Measurements from ENCODE around the gene TMEM272. TPM values are rescaled to one million over a fixed set of nuclear protein-coding genes. Genes with fewer than 3 reads are reported as not detected.
A peak's percentile ranks its signal among the peaks of the same experiment; 100 is the strongest.

The TMEM272 gene
- total RNA-seq, 2 donors from 2014 or later, result not detected

DNA sequence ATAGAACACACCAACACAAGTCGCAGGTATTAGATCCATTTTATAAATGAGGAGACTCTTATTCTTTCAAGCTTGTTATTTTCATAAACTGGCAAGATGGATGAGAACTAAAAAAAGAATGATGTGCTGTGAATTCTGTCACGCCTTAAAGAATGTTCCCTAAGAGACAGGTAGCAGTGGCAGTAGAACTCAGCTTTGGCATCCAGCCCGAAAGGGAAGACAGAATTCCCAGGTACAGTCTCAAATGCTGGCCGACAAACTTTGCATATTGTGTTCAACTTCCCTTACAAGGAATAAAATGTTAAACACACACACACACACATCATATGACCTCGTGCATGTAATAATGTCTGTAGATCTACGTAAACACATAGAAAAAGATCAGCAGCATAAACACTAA is 3.2 kb downstream of the TMEM272 start:
- no peaks in the 10 kb centered on the region for H3K9me3 Mint-ChIP-seq
- no peak for DNase-seq (ENCODE audit: low spot score)
- H3K4me3 Mint-ChIP-seq, result no peak overlapping the region
- ATAC-seq, result no peak
- H3K36me3 Mint-ChIP-seq, result no peaks in the 10 kb centered on the region
- no peak overlapping the region for H3K27ac Mint-ChIP-seq
- peaks cover 12 to 26% of the 10 kb centered on the region in 2 donors for H3K27me3 Mint-ChIP-seq
- peaks cover 6% of the 10 kb centered on the region in 2 donors for H3K4me1 Mint-ChIP-seq (ENCODE audit: low read depth in 2 of 2)

DNA sequence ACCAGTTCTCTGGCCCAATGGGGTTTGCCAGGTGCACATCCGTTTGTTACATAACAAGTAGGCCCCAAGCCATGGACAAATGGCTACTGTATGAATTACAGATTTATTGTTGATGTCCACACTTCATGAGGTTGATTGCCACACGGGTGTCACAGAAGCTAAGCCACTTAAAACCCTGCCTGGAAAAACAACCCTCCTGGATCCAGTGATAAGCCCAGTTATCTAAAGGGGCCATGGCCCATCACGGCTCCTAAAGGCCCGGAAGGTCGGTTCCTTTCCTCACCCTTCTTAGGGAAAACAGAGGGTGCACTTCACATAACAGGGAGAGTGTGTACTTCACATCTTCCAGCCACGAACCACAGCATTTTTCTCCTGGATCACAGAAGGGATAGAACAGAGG is 4.1 kb downstream of the TMEM272 start:
- ATAC-seq (no peak), DNase-seq (ENCODE audit: low spot score) (no peak)
- no peak overlapping the region for H3K27ac Mint-ChIP-seq
- H3K27me3 Mint-ChIP-seq, result peaks cover 12 to 26% of the 10 kb centered on the region in 2 donors
- H3K4me3 Mint-ChIP-seq, result no peak overlapping the region
- peaks cover 6% of the 10 kb centered on the region in 2 donors for H3K4me1 Mint-ChIP-seq (ENCODE audit: low read depth in 2 of 2)
- no peaks in the 10 kb centered on the region for H3K36me3 Mint-ChIP-seq
- H3K9me3 Mint-ChIP-seq, result no peaks in the 10 kb centered on the region

DNA sequence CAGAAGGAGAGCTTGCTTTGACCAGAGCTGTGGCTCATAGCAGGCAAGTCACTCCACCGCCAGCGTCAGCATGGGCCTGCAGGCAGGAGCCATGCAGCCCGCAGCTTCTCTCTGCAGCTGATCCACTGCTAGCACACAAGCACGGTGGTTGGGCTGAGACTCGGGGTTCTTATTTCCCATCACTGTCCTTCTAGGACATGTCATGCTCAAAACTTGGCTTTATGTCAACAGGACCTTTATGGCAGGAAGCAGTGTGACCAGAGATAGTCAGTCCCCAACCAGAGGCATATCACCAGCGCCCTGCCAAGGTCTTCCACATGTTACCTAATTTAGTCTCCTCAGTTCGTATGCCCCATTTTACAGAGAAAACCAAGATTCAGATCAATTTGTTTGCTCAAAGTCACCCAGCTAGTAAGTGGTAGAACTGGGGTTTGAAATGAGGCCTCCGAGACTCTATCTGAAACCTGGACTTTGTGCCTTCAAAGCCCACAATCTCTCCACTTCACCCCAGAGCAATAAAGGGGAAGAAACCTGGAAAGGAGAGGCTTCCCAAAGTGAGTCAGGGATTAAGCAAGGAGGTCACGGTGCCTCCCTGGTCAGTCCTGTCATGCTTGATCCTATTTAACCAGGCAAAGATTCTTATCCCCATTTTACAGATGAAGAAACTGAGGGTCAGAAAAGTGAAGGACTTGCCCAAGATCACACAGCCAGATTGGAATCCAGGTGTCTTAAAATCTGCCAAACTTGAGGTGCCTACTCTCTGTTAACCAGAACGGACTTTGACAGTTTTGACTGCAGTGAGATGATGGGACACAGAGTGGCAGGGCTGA is 5.1 kb downstream of the TMEM272 start:
- ATAC-seq (no peak), DNase-seq (ENCODE audit: low spot score) (no peak)
- no peaks in the 10 kb centered on the region for H3K9me3 Mint-ChIP-seq
- no peak overlapping the region for H3K27ac Mint-ChIP-seq
- H3K4me1 Mint-ChIP-seq (ENCODE audit: low read depth in 2 of 2), result peaks cover under 1 to 3% of the 10 kb centered on the region in 2 donors
- no peak overlapping the region for H3K4me3 Mint-ChIP-seq
- H3K36me3 Mint-ChIP-seq, result no peaks in the 10 kb centered on the region
- H3K27me3 Mint-ChIP-seq, result peaks cover 10 to 21% of the 10 kb centered on the region in 2 donors

DNA sequence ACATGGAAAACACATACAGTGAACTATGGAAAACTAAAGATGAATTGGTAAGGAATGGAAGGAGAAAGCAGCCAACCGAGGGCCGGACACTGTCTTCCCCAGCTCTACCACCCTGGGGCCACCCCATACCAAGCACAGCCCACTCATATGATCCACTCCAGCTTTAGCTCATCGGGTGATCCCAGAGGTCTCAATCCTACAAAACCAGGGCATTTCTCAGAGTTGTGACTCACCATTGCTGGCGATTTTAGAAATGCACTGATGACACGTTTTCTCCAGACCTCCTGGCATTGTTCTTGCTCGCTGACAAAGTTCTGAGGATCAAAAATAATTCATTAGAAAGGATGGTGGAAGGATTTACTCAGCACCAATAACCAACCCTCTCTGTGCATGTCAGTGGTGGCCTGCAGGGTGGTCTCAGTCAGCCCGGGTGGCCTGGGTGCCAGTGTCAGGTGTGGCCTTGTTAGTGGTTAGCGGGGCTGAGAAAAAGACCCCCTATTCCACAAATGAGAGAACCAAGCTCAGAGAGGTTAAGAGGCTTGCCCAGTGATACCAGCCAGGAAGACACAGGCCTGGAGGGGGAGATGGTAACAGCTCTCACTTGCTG is 6.6 kb downstream of the TMEM272 start:
- H3K4me3 Mint-ChIP-seq, result no peak overlapping the region
- no peak overlapping the region for H3K27ac Mint-ChIP-seq
- H3K36me3 Mint-ChIP-seq, result no peaks in the 10 kb centered on the region
- DNase-seq (ENCODE audit: low spot score) (no peak), ATAC-seq (no peak)
- H3K9me3 Mint-ChIP-seq, result no peaks in the 10 kb centered on the region
- H3K27me3 Mint-ChIP-seq, result peaks cover 2 to 15% of the 10 kb centered on the region in 2 donors
- H3K4me1 Mint-ChIP-seq (ENCODE audit: low read depth in 2 of 2), result no peaks in the 10 kb centered on the region

DNA sequence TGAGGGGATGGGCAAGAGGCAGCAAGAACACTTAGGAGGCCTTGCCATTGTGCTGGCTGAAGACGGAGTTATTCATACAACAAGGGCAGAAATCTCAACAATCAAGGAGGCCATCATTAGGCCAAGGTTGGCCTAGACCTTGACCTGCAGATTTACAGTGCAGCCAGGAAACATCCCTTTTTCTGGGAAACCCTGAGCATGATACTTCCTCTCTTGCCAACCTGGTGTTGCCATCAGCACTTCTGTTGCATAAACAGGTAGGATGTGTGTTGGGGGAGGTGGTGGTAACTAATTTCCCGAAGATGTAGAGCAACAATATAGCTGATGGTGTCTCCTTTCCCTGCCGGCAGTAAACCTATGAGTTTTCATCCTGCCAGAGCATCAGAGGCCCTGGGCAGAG is 8.0 kb downstream of the TMEM272 start:
- H3K4me1 Mint-ChIP-seq (ENCODE audit: low read depth in 2 of 2), result peaks cover 5 to 8% of the 10 kb centered on the region in 2 donors
- H3K27ac Mint-ChIP-seq, result no peak overlapping the region
- H3K27me3 Mint-ChIP-seq, result peaks cover 6 to 21% of the 10 kb centered on the region in 2 donors
- no peaks in the 10 kb centered on the region for H3K9me3 Mint-ChIP-seq
- ATAC-seq, result no peak
- no peaks in the 10 kb centered on the region for H3K36me3 Mint-ChIP-seq
- H3K4me3 Mint-ChIP-seq, result no peak overlapping the region
- no peak for DNase-seq (ENCODE audit: low spot score)

DNA sequence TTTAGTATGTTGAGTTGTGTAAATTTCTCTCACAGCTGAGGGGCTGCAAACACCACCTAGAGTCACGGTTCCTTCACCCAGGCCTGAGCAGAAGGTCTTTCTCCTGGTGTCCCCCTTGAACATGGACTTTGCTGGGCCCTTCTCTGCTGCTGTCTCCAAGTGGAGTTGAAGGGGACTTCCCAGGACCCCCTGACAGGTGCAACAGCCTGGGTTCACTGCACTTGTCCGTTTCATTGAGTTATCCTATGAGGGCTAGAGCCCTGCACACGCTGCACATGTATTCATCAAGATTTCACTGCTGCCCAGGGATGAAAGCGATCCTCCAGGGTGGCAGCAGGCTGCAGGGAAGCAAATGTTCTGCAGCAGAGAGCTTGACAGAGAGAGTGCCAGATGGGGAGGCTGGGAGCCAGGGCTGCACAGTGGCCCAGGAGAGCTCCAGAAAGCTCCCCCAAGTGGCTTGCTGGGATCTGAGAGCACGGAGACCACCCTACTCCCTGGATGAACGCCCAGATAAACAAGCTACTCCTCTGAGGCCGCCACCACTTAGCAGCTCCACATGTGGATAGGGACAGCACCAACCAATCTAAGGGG is 10.3 kb downstream of the TMEM272 start:
- DNase-seq (ENCODE audit: low spot score) (no peak), ATAC-seq (no peak)
- Mint-ChIP-seq H3K4me3 (no peak overlapping the region), H3K9me3 (no peaks in the 10 kb centered on the region), H3K27ac (no peak overlapping the region), H3K36me3 (no peaks in the 10 kb centered on the region), H3K27me3 (peaks cover 6 to 8% of the 10 kb centered on the region in 2 donors), H3K4me1 (ENCODE audit: low read depth in 2 of 2) (peaks cover 5 to 8% of the 10 kb centered on the region in 2 donors)

DNA sequence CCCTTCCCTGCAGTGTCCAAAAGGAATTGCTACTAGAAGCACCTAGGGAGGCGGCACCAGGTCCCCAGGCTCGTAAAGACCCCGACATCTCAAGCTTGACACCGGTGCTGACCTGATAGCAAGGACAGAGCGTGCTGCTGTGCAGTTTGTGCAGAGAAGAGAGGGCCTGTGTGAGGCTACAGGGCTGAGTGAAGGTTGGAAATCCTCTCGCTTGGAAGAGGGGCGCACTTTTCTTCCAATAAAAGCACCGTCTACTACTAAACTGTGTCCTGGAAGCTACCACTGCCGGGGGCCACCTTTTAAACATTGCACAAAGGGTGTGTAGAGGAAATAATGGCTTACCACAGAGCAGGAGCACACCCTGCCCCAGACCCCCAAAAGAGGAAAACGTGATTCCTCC is 11.0 kb downstream of the TMEM272 start:
- Mint-ChIP-seq H3K4me1 (ENCODE audit: low read depth in 2 of 2) (peaks cover 5 to 8% of the 10 kb centered on the region in 2 donors), H3K27ac (no peak overlapping the region), H3K4me3 (no peak overlapping the region), H3K27me3 (peaks cover 6 to 8% of the 10 kb centered on the region in 2 donors), H3K9me3 (no peaks in the 10 kb centered on the region), H3K36me3 (no peaks in the 10 kb centered on the region)
- ATAC-seq (no peak), DNase-seq (ENCODE audit: low spot score) (no peak)

DNA sequence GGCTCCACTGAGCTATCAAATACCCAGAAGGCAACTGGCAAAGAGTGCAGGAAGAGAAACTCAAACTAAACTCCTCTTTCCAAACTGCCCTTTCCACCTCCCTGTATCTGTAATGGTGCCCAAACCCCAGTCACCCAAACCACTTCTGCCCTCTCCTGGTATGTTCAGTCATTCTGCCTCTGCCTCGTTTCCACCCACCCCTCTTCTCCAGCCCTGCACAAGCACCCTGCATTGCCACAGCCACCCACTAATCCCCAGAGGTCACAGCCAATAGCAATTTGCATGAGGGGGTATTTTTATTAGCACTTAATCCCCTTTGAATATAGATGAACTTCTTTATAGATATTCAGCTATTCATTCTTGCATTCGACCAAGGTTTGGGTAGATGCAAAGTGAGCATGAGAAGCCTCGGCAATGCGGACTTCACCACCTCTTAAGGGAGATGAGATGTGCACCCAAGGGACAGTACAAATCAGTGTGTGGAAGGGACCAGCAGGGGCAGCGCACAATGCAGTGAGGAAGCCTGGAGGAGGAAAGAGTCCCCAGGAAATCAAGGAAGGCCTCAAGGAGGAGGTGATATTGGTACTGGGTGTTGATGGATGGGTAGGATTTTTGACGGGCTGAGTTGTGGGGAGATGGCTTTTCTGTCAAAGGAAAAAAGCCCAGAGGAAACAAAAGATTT is 12.4 kb downstream of the TMEM272 start:
- DNase-seq (ENCODE audit: low spot score), result no peak
- Mint-ChIP-seq H3K4me1 (ENCODE audit: low read depth in 2 of 2) (peaks cover 8 to 12% of the 10 kb centered on the region in 2 donors), H3K9me3 (no peaks in the 10 kb centered on the region), H3K27ac (peak overlapping the region in 1 of 2 donors; percentile 8), H3K36me3 (no peaks in the 10 kb centered on the region), H3K4me3 (no peak overlapping the region), H3K27me3 (peaks cover 8% of the 10 kb centered on the region in 2 donors)
- ATAC-seq, result peak; percentile 69 to 80

DNA sequence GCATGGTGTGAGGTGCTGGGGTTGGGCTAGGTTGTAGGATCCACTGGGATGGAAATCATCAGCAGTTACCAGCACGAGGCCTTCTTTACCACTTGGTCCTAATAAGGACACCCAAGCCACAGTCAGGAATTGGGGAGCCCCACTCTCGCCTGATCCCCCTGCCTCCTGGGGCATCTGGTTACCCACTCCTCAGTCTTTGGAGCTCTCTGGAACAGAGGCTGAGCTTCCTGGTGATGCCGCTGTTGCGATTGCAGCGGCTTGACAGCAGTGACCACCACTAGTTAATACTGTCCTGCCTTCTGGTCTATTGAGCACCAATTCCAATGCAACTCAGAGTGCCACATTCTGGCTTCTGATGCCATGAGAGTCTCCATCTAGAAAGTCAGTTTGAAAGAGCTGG is 13.5 kb downstream of the TMEM272 start:
- H3K9me3 Mint-ChIP-seq, result no peaks in the 10 kb centered on the region
- H3K27me3 Mint-ChIP-seq, result peaks cover 8% of the 10 kb centered on the region in 2 donors
- DNase-seq (ENCODE audit: low spot score), result no peak
- H3K4me1 Mint-ChIP-seq (ENCODE audit: low read depth in 2 of 2), result peaks cover 19 to 23% of the 10 kb centered on the region in 2 donors
- no peaks in the 10 kb centered on the region for H3K36me3 Mint-ChIP-seq
- no peak overlapping the region for H3K4me3 Mint-ChIP-seq
- peak overlapping the region in 1 of 2 donors; percentile 8 for H3K27ac Mint-ChIP-seq
- ATAC-seq, result no peak

DNA sequence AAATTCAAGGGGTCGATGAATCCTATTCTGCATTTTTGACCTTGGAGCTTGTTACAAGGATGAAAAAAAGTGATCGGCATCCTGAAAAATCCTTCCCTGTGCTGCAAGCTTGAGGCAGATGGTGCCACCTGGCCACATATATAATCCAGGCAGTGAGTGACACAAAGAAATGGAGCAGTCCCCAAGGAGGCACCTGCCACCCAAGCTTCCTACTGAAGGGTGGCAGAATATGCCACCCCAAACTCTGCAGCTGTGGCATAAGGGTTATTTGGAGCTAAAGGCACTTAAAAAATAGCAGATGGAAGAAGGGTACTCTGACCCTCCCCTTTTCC is 15.4 kb downstream of the TMEM272 start:
- DNase-seq (ENCODE audit: low spot score), result no peak
- ATAC-seq, result no peak
- H3K9me3 Mint-ChIP-seq, result no peaks in the 10 kb centered on the region
- H3K36me3 Mint-ChIP-seq, result no peaks in the 10 kb centered on the region
- peak overlapping the region in 1 of 2 donors; percentile 28 for H3K27ac Mint-ChIP-seq
- peaks cover 34 to 39% of the 10 kb centered on the region in 2 donors for H3K4me1 Mint-ChIP-seq (ENCODE audit: low read depth in 2 of 2)
- H3K27me3 Mint-ChIP-seq, result peaks cover 8% of the 10 kb centered on the region in 2 donors
- H3K4me3 Mint-ChIP-seq, result no peak overlapping the region

DNA sequence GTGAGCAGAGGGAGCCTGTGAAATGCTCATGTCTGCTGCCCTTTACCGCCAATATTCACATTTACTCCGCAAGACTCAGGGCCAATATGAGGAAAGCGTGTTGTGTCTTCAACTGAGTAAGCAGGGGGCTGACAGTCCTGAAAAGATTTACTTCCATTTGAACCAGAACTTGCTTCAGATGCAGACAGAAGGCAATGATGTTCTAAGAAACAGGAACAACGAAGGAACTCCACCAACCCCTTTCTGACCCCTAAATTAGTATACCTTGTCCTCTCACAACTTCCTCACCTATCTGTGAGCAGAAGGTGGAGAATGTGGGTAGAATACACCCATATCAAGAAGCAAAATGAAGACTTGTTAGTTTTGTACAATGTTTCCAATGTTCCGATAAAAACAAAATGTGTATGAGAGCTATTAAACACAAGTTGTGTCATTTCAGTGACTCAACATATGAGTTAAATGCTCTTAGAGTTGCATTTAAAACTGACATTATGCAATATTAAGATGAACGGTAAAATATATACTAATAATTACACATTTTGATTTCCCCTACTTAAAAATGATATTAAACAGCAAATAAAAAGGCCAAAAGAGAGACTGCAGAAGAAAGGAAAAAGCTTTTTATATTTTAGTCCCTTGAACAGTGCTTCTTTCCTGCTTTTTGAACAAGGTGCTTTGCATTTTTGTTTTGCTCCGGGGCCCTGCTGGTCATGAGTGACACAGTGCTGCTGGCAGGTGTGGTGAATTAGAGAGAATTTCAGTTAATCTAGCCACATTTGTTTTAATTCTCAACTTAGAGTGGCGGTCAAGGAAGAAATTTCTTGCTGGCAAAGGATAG is 16.0 kb downstream of the TMEM272 start:
- H3K36me3 Mint-ChIP-seq, result no peaks in the 10 kb centered on the region
- no peak overlapping the region for H3K4me3 Mint-ChIP-seq
- no peak for ATAC-seq
- H3K27me3 Mint-ChIP-seq, result peaks cover 8% of the 10 kb centered on the region in 2 donors
- no peaks in the 10 kb centered on the region for H3K9me3 Mint-ChIP-seq
- no peak overlapping the region for H3K27ac Mint-ChIP-seq
- H3K4me1 Mint-ChIP-seq (ENCODE audit: low read depth in 2 of 2), result peaks cover 40 to 44% of the 10 kb centered on the region in 2 donors
- no peak for DNase-seq (ENCODE audit: low spot score)

DNA sequence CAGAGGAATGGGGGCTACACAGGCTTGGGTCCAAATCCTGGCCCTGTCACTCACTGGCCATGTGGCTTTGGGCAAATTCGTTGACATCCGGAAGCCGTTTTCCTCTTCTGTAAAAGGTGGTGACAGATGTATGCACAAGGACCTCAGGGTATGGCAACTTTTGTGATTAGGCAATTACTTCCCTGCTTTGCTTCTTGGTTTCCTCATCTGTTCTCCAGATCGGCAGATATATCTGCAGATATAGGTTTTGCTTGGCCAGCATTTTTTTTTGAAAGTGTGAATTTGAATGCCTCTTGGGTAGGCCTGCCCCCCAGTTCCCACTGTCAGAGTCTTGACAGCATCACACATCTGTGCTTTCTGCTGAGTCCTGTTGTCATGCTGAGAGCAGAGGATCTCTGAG is 17.7 kb downstream of the TMEM272 start:
- peaks cover 42 to 44% of the 10 kb centered on the region in 2 donors for H3K4me1 Mint-ChIP-seq (ENCODE audit: low read depth in 2 of 2)
- H3K36me3 Mint-ChIP-seq, result no peaks in the 10 kb centered on the region
- peaks cover 0 to 2% of the 10 kb centered on the region in 2 donors for H3K27me3 Mint-ChIP-seq
- peak overlapping the region; percentile 53 for H3K4me3 Mint-ChIP-seq
- peak overlapping the region; percentile 63 to 88 for H3K27ac Mint-ChIP-seq
- DNase-seq (ENCODE audit: low spot score), result no peak
- no peaks in the 10 kb centered on the region for H3K9me3 Mint-ChIP-seq
- peak in 1 of 2 donors; percentile 39 for ATAC-seq

DNA sequence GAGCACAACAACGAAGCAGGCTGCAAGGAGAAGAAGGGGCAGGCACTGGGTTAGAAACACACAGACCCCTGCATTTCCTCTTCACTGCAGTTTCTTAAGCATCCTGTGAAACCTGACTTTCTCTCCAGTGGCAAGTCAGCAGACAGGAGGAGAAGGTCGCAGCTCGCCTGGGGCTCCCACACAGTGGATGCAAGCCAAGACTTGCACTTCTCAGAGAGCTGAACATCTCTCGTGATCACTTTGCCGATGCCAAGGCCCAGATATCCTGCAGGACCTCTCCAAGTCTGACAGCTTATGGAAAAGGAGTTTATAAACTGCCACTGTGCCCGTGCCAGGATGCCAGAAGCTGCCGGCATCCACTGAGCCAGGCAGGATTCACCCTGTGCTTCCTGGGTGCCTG is 18.4 kb downstream of the TMEM272 start:
- DNase-seq (ENCODE audit: low spot score) (no peak), ATAC-seq (no peak)
- Mint-ChIP-seq H3K4me1 (ENCODE audit: low read depth in 2 of 2) (peaks cover 46 to 49% of the 10 kb centered on the region in 2 donors), H3K27me3 (peaks cover 0 to 2% of the 10 kb centered on the region in 2 donors), H3K9me3 (no peaks in the 10 kb centered on the region), H3K36me3 (no peaks in the 10 kb centered on the region), H3K4me3 (peak overlapping the region; percentile 53), H3K27ac (peak overlapping the region; percentile 63 to 88)
